HG02973 (cell line): ENCODE measurements around the gene ZNF385A.
A peak's percentile ranks its signal among the peaks of the same experiment; 100 is the strongest.

ENCODE experiments used
- ATAC-seq: cut with Tn5 transposase; IDR thresholded peaks from one replicate; pipeline ENCODE4 v1.9.1; 2021; ENCODE audit warnings: moderate library complexity; ENCODE audit not compliant: unreplicated experiment

Gene ZNF385A

GRCh38 chr12:54377007-54377406 lies 7.5 kb downstream of the ZNF385A start:
- ATAC-seq, result no peak

- ATAC-seq, result no peak
Observed at GRCh38 chr12:54376596-54376995, 7.9 kb downstream of the ZNF385A start.

GRCh38 chr12:54375259-54375579 lies 9.3 kb downstream of the ZNF385A start:
- ATAC-seq, result no peak

- no peak for ATAC-seq
Observed at GRCh38 chr12:54374562-54375258, 9.8 kb downstream of the ZNF385A start.

- ATAC-seq, result no peak
Observed at GRCh38 chr12:54373649-54374561, 10.6 kb downstream of the ZNF385A start.

GRCh38 chr12:54372113-54372806 lies 12.3 kb downstream of the ZNF385A start:
- no peak for ATAC-seq

DNA sequence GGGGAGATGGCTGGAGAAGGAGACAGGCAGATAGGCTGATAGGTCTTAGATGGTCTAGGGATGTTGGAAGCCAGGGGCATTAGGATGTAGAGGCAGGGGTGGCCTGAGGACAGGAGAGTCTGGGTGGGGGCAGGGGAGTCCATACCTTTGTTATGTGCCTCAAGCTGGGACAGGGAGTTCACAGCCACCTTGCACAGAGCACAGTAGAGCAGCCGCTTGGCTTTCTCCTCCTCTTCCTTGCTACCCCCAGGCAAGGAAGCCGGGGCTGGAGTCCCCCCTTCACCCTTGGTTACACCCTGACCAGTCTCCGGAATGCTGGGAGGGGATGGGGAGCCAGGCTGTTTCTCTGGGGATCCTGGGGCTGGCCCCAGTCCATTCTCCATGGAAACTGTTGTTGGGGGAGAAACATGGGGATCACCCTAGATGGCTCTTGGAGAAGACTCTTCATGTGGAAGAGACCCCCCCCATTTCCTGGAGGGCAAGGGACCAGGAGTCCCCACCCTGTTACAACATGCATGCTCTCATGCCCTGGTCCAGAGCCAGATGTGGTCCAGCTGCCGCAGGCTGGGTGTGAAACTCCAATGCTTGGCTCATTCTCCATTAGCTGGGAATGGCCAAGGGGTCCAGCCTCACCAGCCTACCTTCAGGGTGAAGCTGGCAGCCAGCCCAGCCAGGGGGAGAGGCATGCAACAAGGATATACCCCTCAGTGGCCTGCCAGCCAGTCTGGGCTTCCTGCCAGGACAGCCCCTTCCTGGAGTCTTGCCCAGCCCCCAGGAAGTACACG lies 13.0 kb downstream of the ZNF385A start:
- ATAC-seq, result no peak

GRCh38 chr12:54370171-54370730 lies 14.3 kb downstream of the ZNF385A start:
- ATAC-seq, result no peak

- ATAC-seq, result no peak
Observed at GRCh38 chr12:54369597-54370131, 14.9 kb downstream of the ZNF385A start.

- ATAC-seq, result peak; percentile 72
Observed at GRCh38 chr12:54368709-54369596, 15.6 kb downstream of the ZNF385A start.

- ATAC-seq, result peak; percentile 20
Observed at GRCh38 chr12:54368025-54368708, 16.4 kb downstream of the ZNF385A start.

GRCh38 chr12:54364413-54364812 lies 20.1 kb downstream of the ZNF385A start, which contains the start of gene GPR84:
TSS of gene GPR84 (minus strand) at chr12:54364486. CDS start at chr12:54363851, 635 bp downstream.
- ATAC-seq, result peak; percentile 50

DNA sequence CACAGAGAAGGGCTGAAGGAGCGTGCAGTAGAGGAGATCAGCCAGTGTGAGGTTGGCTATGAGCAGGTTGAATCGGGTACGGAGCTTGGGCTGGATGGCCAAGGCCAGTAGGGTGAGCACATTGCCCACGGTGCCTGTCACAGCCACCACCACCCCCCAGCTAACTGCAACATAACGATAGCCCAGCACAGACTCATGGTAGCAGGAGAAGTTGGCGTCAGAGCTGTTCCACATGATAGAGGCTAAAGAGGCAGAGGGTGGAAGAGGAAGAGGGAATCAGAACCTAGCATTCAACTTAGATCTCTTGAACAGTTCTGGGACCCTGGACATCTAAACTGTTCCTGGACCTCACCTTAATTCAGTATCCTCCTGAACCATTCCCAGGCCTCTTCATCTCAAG lies 20.9 kb downstream of the ZNF385A start:
- ATAC-seq, result no peak

GRCh38 chr12:54363047-54363446 lies 21.5 kb downstream of the ZNF385A start:
- no peak for ATAC-seq

GRCh38 chr12:54360717-54361456 lies 23.6 kb downstream of the ZNF385A start:
- ATAC-seq, result no peak

DNA sequence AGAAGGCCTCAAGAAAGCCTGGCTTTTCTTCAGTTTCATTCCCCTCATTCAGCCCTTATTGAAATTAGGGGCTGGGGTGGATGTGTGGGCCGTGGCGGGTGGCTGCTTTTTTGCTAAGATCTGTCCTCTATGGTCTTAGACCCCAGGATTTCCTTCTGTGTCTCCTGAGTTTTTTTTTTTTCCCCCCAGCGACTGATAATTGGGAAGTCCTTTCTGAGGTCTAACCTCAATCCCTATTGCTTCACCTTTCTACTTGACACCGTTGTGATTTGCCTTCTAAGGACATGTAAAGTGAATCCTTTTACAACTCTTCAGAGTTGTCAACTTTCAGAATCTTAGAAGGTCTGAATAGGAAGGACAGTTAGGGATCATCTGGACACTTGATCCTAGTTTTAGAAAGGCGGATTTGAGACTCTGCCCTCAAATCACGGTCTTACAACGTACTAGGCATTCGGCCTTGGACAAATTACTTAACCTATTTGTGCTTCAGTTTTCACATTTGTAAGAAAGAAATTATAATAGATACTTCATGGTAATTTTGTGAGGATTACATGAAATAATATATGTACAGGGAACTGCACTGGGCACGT lies 24.7 kb downstream of the ZNF385A start:
- no peak for ATAC-seq

GRCh38 chr12:54358945-54359761 lies 25.4 kb downstream of the ZNF385A start:
- peak; percentile 96 for ATAC-seq
